Measurements from ENCODE around the gene CUL1. TPM values are rescaled to one million over a fixed set of nuclear protein-coding genes. Genes with fewer than 3 reads are reported as not detected.

Gene CUL1
- polyA plus RNA-seq, 1 donor from 2014 or later: 77.5 TPM

GRCh38 chr7:148732862-148733261 is 34.2 kb downstream of the CUL1 start:
- H3K36me3 ChIP-seq (ENCODE audit: insufficient read depth, low read length): peaks cover 6% of the 10 kb centered on the region
- no peak overlapping the region for H3K4me2 ChIP-seq (ENCODE audit: low read length)
- H3K9me2 ChIP-seq (ENCODE audit: insufficient read depth, low read length): no peaks in the 10 kb centered on the region
- TF ChIP-seq REST (IDR thresholded peaks at IDR 0.05; ENCODE audit: borderline replicate concordance) (no peak), MXI1 (conservative IDR thresholded peaks at IDR 0.05; ENCODE audit: poor library complexity, severe bottlenecking) (no peak), EZH2 (IDR thresholded peaks at IDR 0.05; ENCODE audit: borderline replicate concordance, insufficient read depth, low read length, poor library complexity, severe bottlenecking) (no peak), EP300 (conservative IDR thresholded peaks at IDR 0.05; ENCODE audit: poor library complexity, severe bottlenecking) (no peak), RAD21 (conservative IDR thresholded peaks at IDR 0.05) (no peak), CTCF (IDR thresholded peaks at IDR 0.05; ENCODE audit: poor library complexity, severe bottlenecking) (no peak), SMC3 (conservative IDR thresholded peaks at IDR 0.05; ENCODE audit: poor library complexity) (no peak), POLR2AphosphoS5 (IDR thresholded peaks at IDR 0.05) (no peak), TAF1 (IDR thresholded peaks at IDR 0.05; ENCODE audit: low read depth) (no peak)
- no peak overlapping the region for H3K4me3 ChIP-seq (ENCODE audit: low read length)
- H3F3A ChIP-seq (ENCODE audit: insufficient read depth, low read length, poor library complexity, severe bottlenecking): no peaks in the 10 kb centered on the region
- H3K27ac ChIP-seq (ENCODE audit: low read length): no peak overlapping the region
- H2AFZ ChIP-seq (ENCODE audit: low read depth, low read length): no peak overlapping the region
- no peak overlapping the region for H3K9ac ChIP-seq (ENCODE audit: low read length)
- no peaks in the 10 kb centered on the region for H3K27me3 ChIP-seq (ENCODE audit: insufficient read depth, low read depth, low read length)
- no peaks in the 10 kb centered on the region for H4K20me1 ChIP-seq (ENCODE audit: insufficient read depth)
- no peaks in the 10 kb centered on the region for H3K9me3 ChIP-seq (ENCODE audit: low read length)
- H3K79me2 ChIP-seq (replicated peaks; ENCODE audit: insufficient read depth, low read length): peaks cover 24% of the 10 kb centered on the region

GRCh38 chr7:148733496-148733895 is 34.8 kb downstream of the CUL1 start:
- peaks cover 21% of the 10 kb centered on the region for H3K79me2 ChIP-seq (replicated peaks; ENCODE audit: insufficient read depth, low read length)
- no peaks in the 10 kb centered on the region for H3K9me3 ChIP-seq (ENCODE audit: low read length)
- H4K20me1 ChIP-seq (ENCODE audit: insufficient read depth): no peaks in the 10 kb centered on the region
- H3K9ac ChIP-seq (ENCODE audit: low read length): no peak overlapping the region
- no peak overlapping the region for H3K4me3 ChIP-seq (ENCODE audit: low read length)
- no peaks in the 10 kb centered on the region for H3K27me3 ChIP-seq (ENCODE audit: insufficient read depth, low read depth, low read length)
- no peak overlapping the region for H3K4me2 ChIP-seq (ENCODE audit: low read length)
- no peak overlapping the region for H3K27ac ChIP-seq (ENCODE audit: low read length)
- H3K9me2 ChIP-seq (ENCODE audit: insufficient read depth, low read length): no peaks in the 10 kb centered on the region
- H3F3A ChIP-seq (ENCODE audit: insufficient read depth, low read length, poor library complexity, severe bottlenecking): no peaks in the 10 kb centered on the region
- H3K36me3 ChIP-seq (ENCODE audit: insufficient read depth, low read length): peaks cover 6% of the 10 kb centered on the region
- TF ChIP-seq POLR2AphosphoS5 (IDR thresholded peaks at IDR 0.05) (no peak), CTCF (IDR thresholded peaks at IDR 0.05; ENCODE audit: poor library complexity, severe bottlenecking) (no peak), MXI1 (conservative IDR thresholded peaks at IDR 0.05; ENCODE audit: poor library complexity, severe bottlenecking) (no peak), EP300 (conservative IDR thresholded peaks at IDR 0.05; ENCODE audit: poor library complexity, severe bottlenecking) (no peak), TAF1 (IDR thresholded peaks at IDR 0.05; ENCODE audit: low read depth) (no peak), EZH2 (IDR thresholded peaks at IDR 0.05; ENCODE audit: borderline replicate concordance, insufficient read depth, low read length, poor library complexity, severe bottlenecking) (no peak), REST (IDR thresholded peaks at IDR 0.05; ENCODE audit: borderline replicate concordance) (no peak), RAD21 (conservative IDR thresholded peaks at IDR 0.05) (no peak), SMC3 (conservative IDR thresholded peaks at IDR 0.05; ENCODE audit: poor library complexity) (no peak)
- no peak overlapping the region for H2AFZ ChIP-seq (ENCODE audit: low read depth, low read length)
